Neural cell (in vitro differentiated cells): ENCODE results near the gene ALK.

Source experiments
- REST ChIP-seq: IDR thresholded peaks from 2 replicates; pipeline ENCODE4 v1.6.1; 2012; ENCODE audit warnings: borderline replicate concordance
- SMC3 ChIP-seq: fragments of 450-650 bp; conservative IDR thresholded peaks from 2 replicates; pipeline ENCODE4 v1.6.1; 2014; ENCODE audit warnings: antibody characterized with exemption, mild to moderate bottlenecking, moderate library complexity; ENCODE audit not compliant: poor library complexity
- TAF1 ChIP-seq: IDR thresholded peaks from 2 replicates; pipeline ENCODE4 v1.6.1; 2012; ENCODE audit warnings: low read depth

GRCh38 chr2:29596584-29596983, 324.8 kb downstream of the ALK start:
- no peak for TF ChIP-seq TAF1
- no peak for TF ChIP-seq REST
- no peak for TF ChIP-seq SMC3
